Astrocyte (in vitro differentiated cells and primary cell): ENCODE results near the gene RSPH1.

Experiments
- EZH2 ChIP-seq: IDR thresholded peaks from 2 replicates; pipeline ENCODE4 v1.6.1; 2012; ENCODE audit warnings: mild to moderate bottlenecking, low read length, inconsistent platforms; ENCODE audit not compliant: insufficient read depth
- TF ChIP-seq, protein P1 (sequence below): IDR thresholded peaks from 2 replicates; pipeline ENCODE4 v1.5.1; 2011; ENCODE audit warnings: low read depth, mild to moderate bottlenecking, inconsistent platforms, low read length, moderate library complexity; ENCODE audit not compliant: insufficient read depth

DNA sequence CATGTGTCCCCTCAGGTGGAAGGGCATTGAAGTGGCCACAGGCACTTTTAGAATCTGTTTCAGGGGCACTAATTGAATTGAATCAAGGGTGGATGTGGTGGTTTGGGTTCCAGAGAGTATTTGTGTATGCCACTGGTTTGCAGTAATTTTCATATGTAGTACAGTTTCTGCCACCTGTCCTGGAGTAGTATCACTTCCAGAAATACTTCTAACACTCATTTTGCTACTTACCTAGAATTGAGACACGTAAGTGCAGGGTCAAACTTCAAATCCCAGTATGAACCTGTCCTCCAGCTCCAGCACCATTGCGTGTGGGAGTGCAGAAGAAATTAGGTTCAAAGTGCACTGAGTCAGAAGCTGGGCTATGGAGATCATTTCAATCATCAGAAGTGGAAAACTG, 26.8 kb downstream of the RSPH1 start:
- TF ChIP-seq EZH2, result no peak
- TF ChIP-seq, protein P1, sequence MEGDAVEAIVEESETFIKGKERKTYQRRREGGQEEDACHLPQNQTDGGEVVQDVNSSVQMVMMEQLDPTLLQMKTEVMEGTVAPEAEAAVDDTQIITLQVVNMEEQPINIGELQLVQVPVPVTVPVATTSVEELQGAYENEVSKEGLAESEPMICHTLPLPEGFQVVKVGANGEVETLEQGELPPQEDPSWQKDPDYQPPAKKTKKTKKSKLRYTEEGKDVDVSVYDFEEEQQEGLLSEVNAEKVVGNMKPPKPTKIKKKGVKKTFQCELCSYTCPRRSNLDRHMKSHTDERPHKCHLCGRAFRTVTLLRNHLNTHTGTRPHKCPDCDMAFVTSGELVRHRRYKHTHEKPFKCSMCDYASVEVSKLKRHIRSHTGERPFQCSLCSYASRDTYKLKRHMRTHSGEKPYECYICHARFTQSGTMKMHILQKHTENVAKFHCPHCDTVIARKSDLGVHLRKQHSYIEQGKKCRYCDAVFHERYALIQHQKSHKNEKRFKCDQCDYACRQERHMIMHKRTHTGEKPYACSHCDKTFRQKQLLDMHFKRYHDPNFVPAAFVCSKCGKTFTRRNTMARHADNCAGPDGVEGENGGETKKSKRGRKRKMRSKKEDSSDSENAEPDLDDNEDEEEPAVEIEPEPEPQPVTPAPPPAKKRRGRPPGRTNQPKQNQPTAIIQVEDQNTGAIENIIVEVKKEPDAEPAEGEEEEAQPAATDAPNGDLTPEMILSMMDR, result no peak
